ENCODE data around the gene WDFY3. TPM values are rescaled to one million over a fixed set of nuclear protein-coding genes. Genes with fewer than 3 reads are reported as not detected.

WDFY3 gene
- total RNA-seq, 6 experiments from 2014 or later, result 39.1 to 52.6 (median 48.3) TPM

DNA sequence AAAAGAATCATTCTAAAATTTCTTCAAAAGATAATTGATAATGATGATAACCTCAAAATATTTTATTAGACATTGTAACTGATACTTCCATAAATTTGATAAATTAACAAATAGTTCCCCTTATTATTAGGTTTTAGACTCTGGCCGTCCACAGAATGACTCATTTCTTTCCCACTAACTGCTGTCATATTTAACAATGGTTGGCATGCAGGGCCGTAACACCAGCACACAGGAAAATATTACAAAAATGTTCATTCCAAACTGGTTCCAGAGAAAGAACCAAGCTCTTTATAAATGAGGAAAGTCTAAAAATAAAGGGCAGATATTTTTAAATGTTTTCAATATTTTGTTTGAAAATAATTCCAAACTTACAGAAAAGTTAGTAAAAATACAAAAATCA lies 28.2 kb downstream of the WDFY3 start:
- Mint-ChIP-seq H3K27me3 (ENCODE audit: insufficient read depth) (no peaks in the 10 kb centered on the region), H3K4me1 (ENCODE audit: low read depth) (peaks cover 61% of the 10 kb centered on the region), H3K27ac (peak overlapping the region; percentile 72), H3K36me3 (ENCODE audit: low read depth) (peaks cover 47% of the 10 kb centered on the region), H3K4me3 (peak overlapping the region; percentile 64), H3K9me3 (peaks cover 31% of the 10 kb centered on the region)
- TF ChIP-seq, protein P1, sequence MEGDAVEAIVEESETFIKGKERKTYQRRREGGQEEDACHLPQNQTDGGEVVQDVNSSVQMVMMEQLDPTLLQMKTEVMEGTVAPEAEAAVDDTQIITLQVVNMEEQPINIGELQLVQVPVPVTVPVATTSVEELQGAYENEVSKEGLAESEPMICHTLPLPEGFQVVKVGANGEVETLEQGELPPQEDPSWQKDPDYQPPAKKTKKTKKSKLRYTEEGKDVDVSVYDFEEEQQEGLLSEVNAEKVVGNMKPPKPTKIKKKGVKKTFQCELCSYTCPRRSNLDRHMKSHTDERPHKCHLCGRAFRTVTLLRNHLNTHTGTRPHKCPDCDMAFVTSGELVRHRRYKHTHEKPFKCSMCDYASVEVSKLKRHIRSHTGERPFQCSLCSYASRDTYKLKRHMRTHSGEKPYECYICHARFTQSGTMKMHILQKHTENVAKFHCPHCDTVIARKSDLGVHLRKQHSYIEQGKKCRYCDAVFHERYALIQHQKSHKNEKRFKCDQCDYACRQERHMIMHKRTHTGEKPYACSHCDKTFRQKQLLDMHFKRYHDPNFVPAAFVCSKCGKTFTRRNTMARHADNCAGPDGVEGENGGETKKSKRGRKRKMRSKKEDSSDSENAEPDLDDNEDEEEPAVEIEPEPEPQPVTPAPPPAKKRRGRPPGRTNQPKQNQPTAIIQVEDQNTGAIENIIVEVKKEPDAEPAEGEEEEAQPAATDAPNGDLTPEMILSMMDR (IDR thresholded peaks at IDR 0.05), result no peak
- DNase-seq, result peak; percentile 69

- Mint-ChIP-seq H3K27me3 (ENCODE audit: insufficient read depth) (no peaks in the 10 kb centered on the region), H3K4me1 (ENCODE audit: low read depth) (peaks cover 64% of the 10 kb centered on the region), H3K36me3 (ENCODE audit: low read depth) (peaks cover 39% of the 10 kb centered on the region), H3K27ac (peak overlapping the region; percentile 72; the same call in 1 of the 2 replicates), H3K4me3 (no peak overlapping the region; the same call in 1 of the 2 replicates), H3K9me3 (peaks cover 24% of the 10 kb centered on the region)
- TF ChIP-seq, protein P1 (IDR thresholded peaks at IDR 0.05), result no peak
- no peak for DNase-seq
Measured at GRCh38 chr4:84937381-84937977, 29.0 kb downstream of the WDFY3 start.

- no peak overlapping the region for H3K27ac Mint-ChIP-seq
- H3K4me1 Mint-ChIP-seq (ENCODE audit: low read depth), result peaks cover 70% of the 10 kb centered on the region
- H3K9me3 Mint-ChIP-seq, result peaks cover 15% of the 10 kb centered on the region
- TF ChIP-seq, protein P1 (IDR thresholded peaks at IDR 0.05), result no peak
- H3K27me3 Mint-ChIP-seq (ENCODE audit: insufficient read depth), result no peaks in the 10 kb centered on the region
- no peak for DNase-seq
- H3K4me3 Mint-ChIP-seq, result no peak overlapping the region
- peaks cover 30% of the 10 kb centered on the region for H3K36me3 Mint-ChIP-seq (ENCODE audit: low read depth)
Measured at GRCh38 chr4:84936123-84936522, 30.4 kb downstream of the WDFY3 start.

DNA sequence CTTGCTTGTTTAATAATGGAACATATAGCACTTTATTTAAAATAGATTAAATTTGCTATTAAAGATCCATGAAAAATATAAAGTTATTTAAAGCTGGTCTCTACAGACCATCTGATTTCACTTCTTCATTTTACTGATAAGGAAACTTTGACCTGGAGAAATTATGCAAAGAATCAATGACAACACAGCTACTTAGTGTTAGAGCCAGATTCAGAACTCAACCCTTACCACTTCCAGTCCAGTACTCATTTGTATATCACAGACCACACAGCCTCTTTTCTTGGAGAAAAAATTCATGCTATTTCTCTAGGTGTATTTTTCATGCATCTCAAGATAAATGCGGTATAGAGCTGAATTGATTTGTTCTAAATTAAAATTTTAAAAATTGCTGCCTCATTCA lies 34.0 kb downstream of the WDFY3 start:
- TF ChIP-seq, protein P1 (IDR thresholded peaks at IDR 0.05), result no peak

GRCh38 chr4:84931961-84932360 lies 34.5 kb downstream of the WDFY3 start:
- H3K4me3 Mint-ChIP-seq, result no peak overlapping the region
- no peak overlapping the region for H3K27ac Mint-ChIP-seq
- TF ChIP-seq, protein P1 (IDR thresholded peaks at IDR 0.05), result no peak
- no peaks in the 10 kb centered on the region for H3K27me3 Mint-ChIP-seq (ENCODE audit: insufficient read depth)
- H3K4me1 Mint-ChIP-seq (ENCODE audit: low read depth), result peaks cover 35% of the 10 kb centered on the region
- DNase-seq, result no peak
- H3K9me3 Mint-ChIP-seq, result no peaks in the 10 kb centered on the region
- H3K36me3 Mint-ChIP-seq (ENCODE audit: low read depth), result peaks cover 45% of the 10 kb centered on the region

More for the DNA sequence above, 34.0 kb downstream of the WDFY3 start:
- peaks cover 40% of the 10 kb centered on the region for H3K4me1 Mint-ChIP-seq (ENCODE audit: low read depth)
- peaks cover 45% of the 10 kb centered on the region for H3K36me3 Mint-ChIP-seq (ENCODE audit: low read depth)
- no peak overlapping the region for H3K4me3 Mint-ChIP-seq
- no peaks in the 10 kb centered on the region for H3K27me3 Mint-ChIP-seq (ENCODE audit: insufficient read depth)
- H3K27ac Mint-ChIP-seq, result no peak overlapping the region
- no peak for DNase-seq
- H3K9me3 Mint-ChIP-seq, result no peaks in the 10 kb centered on the region
